Urinary bladder (tissue), 4 donors: Measurements from ENCODE around the gene GGCT. TPM values are rescaled to one million over a fixed set of nuclear protein-coding genes. Genes with fewer than 3 reads are reported as not detected.
"Not testable (repeated sequence)": the region's sequence is repeated elsewhere in the genome, so short reads cannot be mapped to it uniquely, and the experiment has no call there.

Experiments
- DNase-seq: peaks from one replicate; pipeline ENCODE4 v3.0.0-alpha.2; 2015; ENCODE audit errors: extremely low spot score
- H3K27ac ChIP-seq: one replicate; pipeline ENCODE4 v1.5.1; 2013; ENCODE audit warnings: low read depth, mild to moderate bottlenecking, moderate library complexity
- H3K36me3 ChIP-seq: one replicate; pipeline ENCODE4 v1.6.1; 2013; ENCODE audit warnings: mild to moderate bottlenecking, moderate library complexity; ENCODE audit not compliant: insufficient read depth
- H3K4me1 ChIP-seq: one replicate; pipeline ENCODE4 v1.6.1; 2013; ENCODE audit warnings: mild to moderate bottlenecking, moderate library complexity; ENCODE audit not compliant: insufficient read depth
- H3K4me3 ChIP-seq: one replicate; pipeline ENCODE4 v1.5.1; 2013; ENCODE audit warnings: low read depth, low read length
- WGBS: extraction: QIAGEN DNeasy Blood & Tissue Kit; methylation state at CpG from one replicate; pipeline ENCODE4 v1.1.7; 2013; 5-methylcytosine and 5-hydroxymethylcytosine counted together
- polyA plus RNA-seq: library from polyadenylated mRNA; stranded (reverse); fragments of 200-250 nt; gene quantifications from one replicate; pipeline ENCODE4 v1.2.3, GENCODE V29; 2013
- total RNA-seq: library from RNA; depleted of rRNA; stranded (reverse); fragments of >200 nt; gene quantifications from one replicate; pipeline ENCODE4 v1.2.3, GENCODE V29; 2014
- donor health status: healthy with polysubstance abuse.
- donor health status: healthy.

Gene GGCT
- total RNA-seq (33.6 TPM), polyA plus RNA-seq (36.1 TPM)

GRCh38 chr7:30504301-30505173 is at the start of gene GGCT:
TSS of gene GGCT (minus strand) at chr7:30504829. CDS start at chr7:30504709, 120 bp downstream.
- DNase-seq, result peak; percentile 94
- WGBS, result under 1% methylated on average over 64 of the region's 64 CpGs
- peak within 1 kb of the TSS; percentile 86 for H3K27ac ChIP-seq
- no peaks in the 10 kb centered on the region for H3K4me1 ChIP-seq
- peak within 1 kb of the TSS; percentile 78 for H3K4me3 ChIP-seq
- H3K36me3 ChIP-seq, result no peaks in the 10 kb centered on the region

GRCh38 chr7:30553546-30553945 is 48.9 kb upstream of the GGCT start:
- WGBS, result 80% methylated on average over 3 of the region's 3 CpGs
- DNase-seq, result no peak
- Histone ChIP-seq H3K36me3 (no peaks in the 10 kb centered on the region), H3K4me1 (no peaks in the 10 kb centered on the region), H3K27ac (no peak overlapping the region), H3K4me3 (no peak overlapping the region)

- H3K4me1 ChIP-seq, result no peaks in the 10 kb centered on the region
- H3K36me3 ChIP-seq, result no peaks in the 10 kb centered on the region
- no peak overlapping the region for H3K27ac ChIP-seq
- DNase-seq, result no peak
- no peak overlapping the region for H3K4me3 ChIP-seq
These were observed 48.5 kb upstream of the GGCT start for GRCh38 chr7:30553141-30553540.

- WGBS, result 71% methylated on average over 1 of the region's 1 CpG
- no peaks in the 10 kb centered on the region for H3K36me3 ChIP-seq
- no peak for DNase-seq
- no peak overlapping the region for H3K27ac ChIP-seq
- no peaks in the 10 kb centered on the region for H3K4me1 ChIP-seq
- H3K4me3 ChIP-seq, result no peak overlapping the region
These were observed 47.7 kb upstream of the GGCT start for GRCh38 chr7:30552330-30552729.

GRCh38 chr7:30549931-30550493 is 45.4 kb upstream of the GGCT start:
- WGBS, result 85% methylated on average over 7 of the region's 7 CpGs
- H3K27ac ChIP-seq, result no peak overlapping the region

GRCh38 chr7:30548845-30549244 is 44.2 kb upstream of the GGCT start:
- 24% methylated on average over 6 of the region's 6 CpGs for WGBS
- no peak overlapping the region for H3K27ac ChIP-seq
- no peaks in the 10 kb centered on the region for H3K36me3 ChIP-seq
- no peaks in the 10 kb centered on the region for H3K4me1 ChIP-seq
- no peak for DNase-seq
- H3K4me3 ChIP-seq, result no peak overlapping the region

More at GRCh38 chr7:30549931-30550493, 45.4 kb upstream of the GGCT start:
- Histone ChIP-seq H3K4me3 (no peak overlapping the region), H3K36me3 (no peaks in the 10 kb centered on the region), H3K4me1 (no peaks in the 10 kb centered on the region)
- no peak for DNase-seq

GRCh38 chr7:30546596-30546995 is 42.0 kb upstream of the GGCT start:
- no peaks in the 10 kb centered on the region for H3K36me3 ChIP-seq
- WGBS, result 98% methylated on average over 4 of the region's 4 CpGs
- no peak for DNase-seq
- no peak overlapping the region for H3K27ac ChIP-seq
- no peak overlapping the region for H3K4me3 ChIP-seq
- H3K4me1 ChIP-seq, result no peaks in the 10 kb centered on the region

- H3K36me3 ChIP-seq, result no peaks in the 10 kb centered on the region
- DNase-seq, result no peak
- H3K27ac ChIP-seq, result no peak overlapping the region
- no peaks in the 10 kb centered on the region for H3K4me1 ChIP-seq
- 68% methylated on average over 5 of the region's 5 CpGs for WGBS
- no peak overlapping the region for H3K4me3 ChIP-seq
These were observed 41.3 kb upstream of the GGCT start for GRCh38 chr7:30545791-30546555.

GRCh38 chr7:30543813-30544525 is 39.3 kb upstream of the GGCT start:
- no peak overlapping the region for H3K4me3 ChIP-seq
- 77% methylated on average over 6 of the region's 6 CpGs for WGBS
- no peak overlapping the region for H3K27ac ChIP-seq
- no peak for DNase-seq
- no peaks in the 10 kb centered on the region for H3K36me3 ChIP-seq
- no peaks in the 10 kb centered on the region for H3K4me1 ChIP-seq

GRCh38 chr7:30543115-30543514 is 38.5 kb upstream of the GGCT start:
- 98% methylated on average over 4 of the region's 4 CpGs for WGBS
- not testable (repeated sequence) for DNase-seq, H3K27ac ChIP-seq, H3K36me3 ChIP-seq, H3K4me1 ChIP-seq, H3K4me3 ChIP-seq

GRCh38 chr7:30533886-30534285 is 29.3 kb upstream of the GGCT start:
- Histone ChIP-seq H3K4me3 (no peak overlapping the region), H3K27ac (no peak overlapping the region), H3K4me1 (no peaks in the 10 kb centered on the region), H3K36me3 (no peaks in the 10 kb centered on the region)
- no peak for DNase-seq
- 89% methylated on average over 5 of the region's 5 CpGs for WGBS

- no peaks in the 10 kb centered on the region for H3K4me1 ChIP-seq
- WGBS, result 97% methylated on average over 3 of the region's 3 CpGs
- H3K4me3 ChIP-seq, result no peak overlapping the region
- no peak overlapping the region for H3K27ac ChIP-seq
- no peaks in the 10 kb centered on the region for H3K36me3 ChIP-seq
- DNase-seq, result no peak
These were observed 26.7 kb upstream of the GGCT start for GRCh38 chr7:30531286-30531685.

GRCh38 chr7:30530373-30530772 is 25.7 kb upstream of the GGCT start:
- DNase-seq, result no peak
- no peak overlapping the region for H3K27ac ChIP-seq
- WGBS, result 99% methylated on average over 1 of the region's 1 CpG
- H3K4me3 ChIP-seq, result no peak overlapping the region
- H3K36me3 ChIP-seq, result no peaks in the 10 kb centered on the region
- no peaks in the 10 kb centered on the region for H3K4me1 ChIP-seq
